Ascending aorta (tissue), 2 donors: ENCODE results near the gene RNF227. TPM values are rescaled to one million over a fixed set of nuclear protein-coding genes. Genes with fewer than 3 reads are reported as not detected.

ENCODE experiments used
- DNase-seq, 2 donors: peaks; one replicate each; pipeline ENCODE4 v3.0.0-alpha.2; 2019; ENCODE audit warnings: low spot score in 2 of 2
- H3K27ac ChIP-seq, 2 donors: fragments of 200-600 bp; sonication (generic); one replicate each; pipeline ENCODE4 v1.5.1; 2016 to 2017; ENCODE audit warnings: mild to moderate bottlenecking in 1 of 2
- H3K27me3 ChIP-seq: fragments of 200-600 bp; sonication (generic); one replicate; pipeline ENCODE4 v1.5.1; 2017
- H3K36me3 ChIP-seq, 2 donors: fragments of 200-600 bp; sonication (generic); one replicate each; pipeline ENCODE4 v1.5.1; 2016
- H3K4me1 ChIP-seq, 2 donors: fragments of 200-600 bp; sonication (generic); one replicate each; pipeline ENCODE4 v1.5.1; 2016 to 2017; ENCODE audit warnings: mild to moderate bottlenecking in 1 of 2
- H3K4me3 ChIP-seq, 2 donors: fragments of 200-600 bp; sonication (generic); one replicate each; pipeline ENCODE4 v1.5.1; 2016 to 2017; ENCODE audit warnings: mild to moderate bottlenecking in 1 of 2
- H3K9me3 ChIP-seq, 2 donors: fragments of 200-600 bp; sonication (generic); one replicate each; pipeline ENCODE4 v1.5.1; 2016
- CTCF ChIP-seq, 3 experiments: fragments of 200-600 bp in 2 of 3; fragments of 450-650 bp in 1 of 3; sonication (generic) in 2 of 3; IDR thresholded peaks; one replicate each; pipeline ENCODE4 v1.5.1; 2016 to 2019; ENCODE audit warnings: antibody characterized with exemption in 3 of 3, mild to moderate bottlenecking in 1 of 3, moderate library complexity in 1 of 3
- intact Hi-C: fragments of 100-400 bp; cut with DNase I; formaldehyde crosslinking; loops from one replicate; pipeline ENCODE4 v1.15.1; 2023
- total RNA-seq: library from RNA; depleted of rRNA; stranded (reverse); fragments of >200 nt; gene quantifications from one replicate; pipeline ENCODE4 v1.1.0, GENCODE V29; 2016

RNF227 gene
- total RNA-seq, 1 donor from 2014 or later: 0.32 TPM

- H3K4me3 ChIP-seq: peak overlapping the region; percentile 77 to 95
- peak overlapping the region; percentile 90 to 91 for H3K27ac ChIP-seq
- intact Hi-C loops: loop anchor here (1.0 to 2.0 kb wide), 3 partner anchors 30 to 52 kb away; partner anchors contain the start of genes CNTROB, KDM6B and NAA38
- peaks cover 19 to 28% of the 10 kb centered on the region in 2 donors for H3K4me1 ChIP-seq
- H3K27me3 ChIP-seq: no peaks in the 10 kb centered on the region
- peaks cover 6 to 16% of the 10 kb centered on the region in 2 donors for H3K36me3 ChIP-seq
- DNase-seq: no peak
- no peak for TF ChIP-seq CTCF (IDR thresholded peaks at IDR 0.05)
- H3K9me3 ChIP-seq: no peaks in the 10 kb centered on the region
Observed at GRCh38 chr17:7887038-7887481, 29.0 kb downstream of the RNF227 start.

- H3K27ac ChIP-seq: peak overlapping the region; percentile 90 to 91
- peaks cover 3 to 10% of the 10 kb centered on the region in 2 donors for H3K36me3 ChIP-seq
- no peak for DNase-seq
- H3K4me1 ChIP-seq: peaks cover 19 to 28% of the 10 kb centered on the region in 2 donors
- H3K27me3 ChIP-seq: no peaks in the 10 kb centered on the region
- no peaks in the 10 kb centered on the region for H3K9me3 ChIP-seq
- peak overlapping the region; percentile 77 to 95 for H3K4me3 ChIP-seq
- TF ChIP-seq CTCF (IDR thresholded peaks at IDR 0.05): no peak
- intact Hi-C loops: loop anchor here (1.0 to 2.0 kb wide), 3 partner anchors 29 to 52 kb away; partner anchors contain the start of genes CNTROB, KDM6B and NAA38
Observed at GRCh38 chr17:7886227-7887037, 29.7 kb downstream of the RNF227 start.

GRCh38 chr17:7885367-7886226 is 30.5 kb downstream of the RNF227 start:
- H3K9me3 ChIP-seq: no peaks in the 10 kb centered on the region
- peaks cover 0 to 5% of the 10 kb centered on the region in 2 donors for H3K36me3 ChIP-seq
- peak in 1 of 2 donors; percentile 72 for DNase-seq
- H3K27me3 ChIP-seq: no peaks in the 10 kb centered on the region
- peaks cover 19 to 28% of the 10 kb centered on the region in 2 donors for H3K4me1 ChIP-seq
- intact Hi-C loops: loop anchor here (2.0 kb wide), 1 partner anchor 51 kb away; the partner anchor contains the start of gene KDM6B
- peak overlapping the region; percentile 90 to 91 for H3K27ac ChIP-seq
- peak overlapping the region; percentile 77 to 95 for H3K4me3 ChIP-seq
- no peak for TF ChIP-seq CTCF (IDR thresholded peaks at IDR 0.05)

- no peaks in the 10 kb centered on the region for H3K27me3 ChIP-seq
- H3K27ac ChIP-seq: peak overlapping the region; percentile 90 to 91
- peaks cover 0 to 6% of the 10 kb centered on the region in 2 donors for H3K36me3 ChIP-seq
- H3K4me3 ChIP-seq: peak overlapping the region; percentile 77 to 95
- intact Hi-C loops: no loop called here
- no peak for TF ChIP-seq CTCF (IDR thresholded peaks at IDR 0.05)
- DNase-seq: no peak
- peaks cover 18 to 25% of the 10 kb centered on the region in 2 donors for H3K4me1 ChIP-seq
- no peaks in the 10 kb centered on the region for H3K9me3 ChIP-seq
Observed at GRCh38 chr17:7884581-7885366, 31.3 kb downstream of the RNF227 start.
